ENCODE results near the gene C1QTNF5. TPM values are rescaled to one million over a fixed set of nuclear protein-coding genes. Genes with fewer than 3 reads are reported as not detected.
A peak's percentile ranks its signal among the peaks of the same experiment; 100 is the strongest.

C1QTNF5 gene
- total RNA-seq, 1 experiment from 2014 or later = 0.33 TPM

DNA sequence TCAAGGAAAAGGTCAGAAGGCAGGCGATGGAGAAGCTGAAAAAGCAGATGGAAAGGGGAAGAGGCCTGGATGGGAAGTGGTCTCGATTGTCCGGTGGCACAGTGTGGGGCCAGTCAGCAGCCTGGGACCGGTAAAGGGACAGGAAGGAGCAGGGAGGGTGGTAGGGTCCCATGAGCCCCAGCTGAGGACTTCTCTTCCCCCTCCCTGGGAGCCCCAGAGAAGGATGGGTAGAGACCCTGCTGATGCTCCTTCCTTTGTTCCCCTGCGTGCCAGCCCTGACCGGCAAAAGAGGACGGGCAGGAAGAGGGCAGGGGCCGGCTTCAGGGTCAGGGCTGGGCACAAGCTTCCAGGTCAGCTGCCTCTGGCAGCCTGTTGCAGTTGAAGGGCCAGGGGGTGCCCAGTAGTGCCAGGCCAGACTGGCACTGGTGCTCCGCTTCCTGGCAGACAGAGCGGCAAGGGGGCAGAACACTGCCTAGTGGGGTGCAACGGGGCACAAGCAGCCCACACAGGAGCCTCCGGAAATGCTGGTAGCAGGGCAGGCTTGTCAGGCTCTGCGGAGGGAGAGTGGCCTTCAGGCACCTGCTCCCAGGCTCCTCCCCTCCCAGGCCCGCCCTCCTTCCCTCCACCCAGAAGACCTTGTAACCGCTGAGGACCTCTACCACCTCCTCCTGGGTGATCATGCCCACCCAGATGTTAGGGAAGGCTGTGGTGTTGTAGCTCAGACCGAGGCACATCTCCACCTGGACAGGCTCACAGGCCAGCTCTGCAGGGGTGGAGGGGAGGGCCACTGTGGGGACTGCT, 739 bp upstream of the C1QTNF5 start:
- Histone ChIP-seq H3K4me2 (ENCODE audit: insufficient read depth, insufficient read length, low read length) (peak overlapping the region; percentile 56), H4K91ac (ENCODE audit: insufficient read length, low read depth, low read length) (no peak overlapping the region), H3K23ac (ENCODE audit: insufficient read length, low read depth, low read length) (no peak overlapping the region), H3K23me2 (ENCODE audit: insufficient read length, low read depth, low read length, poor library complexity, severe bottlenecking) (peaks cover 19% of the 10 kb centered on the region), H3K18ac (ENCODE audit: insufficient read length, low read depth, low read length) (no peak overlapping the region), H3K79me2 (ENCODE audit: insufficient read depth, low read length) (no peaks in the 10 kb centered on the region), H3K79me1 (ENCODE audit: insufficient read depth, low read depth, low read length, poor library complexity, severe bottlenecking) (no peaks in the 10 kb centered on the region), H2AFZ (ENCODE audit: low read length) (no peak overlapping the region), H3K14ac (ENCODE audit: insufficient read depth, low read length) (no peak overlapping the region), H2AK5ac (ENCODE audit: insufficient read length, low read length) (no peak overlapping the region), H3K27ac (ENCODE audit: insufficient read length, low read depth, low read length) (no peak overlapping the region), H2BK15ac (ENCODE audit: low read depth, low read length) (no peak overlapping the region), H3T11ph (ENCODE audit: low read length) (no peak overlapping the region), H3K9me3 (ENCODE audit: control insufficient read depth, low read depth, low read length) (no peaks in the 10 kb centered on the region), H4K5ac (ENCODE audit: insufficient read length, low read depth, low read length) (no peak overlapping the region), H2BK12ac (ENCODE audit: insufficient read length, low read depth, low read length) (no peak overlapping the region), H3K27me3 (ENCODE audit: insufficient read depth, low read length) (peaks cover 16% of the 10 kb centered on the region), H3K4me1 (ENCODE audit: insufficient read depth, low read length) (no peaks in the 10 kb centered on the region; the same call in 1 of the 2 replicates), H2BK5ac (ENCODE audit: insufficient read length, low read length) (no peak overlapping the region), H3K9ac (ENCODE audit: extremely low read depth, insufficient read length, low read length) (no peak overlapping the region), H2BK120ac (ENCODE audit: low read depth, low read length, poor library complexity, severe bottlenecking) (no peak overlapping the region), H3K4ac (ENCODE audit: low read depth, low read length) (no peak overlapping the region), H4K20me1 (ENCODE audit: control insufficient read depth, insufficient read depth, insufficient read length) (no peaks in the 10 kb centered on the region), H4K8ac (replicated peaks; ENCODE audit: insufficient read length, low read depth, low read length) (no peak overlapping the region), H3K56ac (ENCODE audit: insufficient read length, low read depth, low read length) (no peak overlapping the region), H2BK20ac (ENCODE audit: low read depth, low read length, poor library complexity, severe bottlenecking) (no peak overlapping the region)
- H3K4me1 Mint-ChIP-seq = peaks cover 33 to 47% of the 10 kb centered on the region in 2 experiments
- peaks cover 71% of the 10 kb centered on the region for H3K27me3 Mint-ChIP-seq (ENCODE audit: low read depth)
- no peaks in the 10 kb centered on the region; a peak in 1 of 5 replicates for H3K9me3 Mint-ChIP-seq
- WGBS (ENCODE audit: extremely low coverage, insufficient read length, low lambda C conversion rate) = no CpG with 5 or more reads among the region's 16 CpGs
- peak; percentile 72 for DNase-seq
- peaks cover 3 to 10% (median 8%) of the 10 kb centered on the region in 3 experiments; a peak in 6 of 7 replicates for H3K36me3 Mint-ChIP-seq (ENCODE audit: insufficient read depth in 1 of 3, low read depth in 3 of 3)
- peak overlapping the region; percentile 52 to 71 for H3K4me3 Mint-ChIP-seq
- TF ChIP-seq, protein P1, sequence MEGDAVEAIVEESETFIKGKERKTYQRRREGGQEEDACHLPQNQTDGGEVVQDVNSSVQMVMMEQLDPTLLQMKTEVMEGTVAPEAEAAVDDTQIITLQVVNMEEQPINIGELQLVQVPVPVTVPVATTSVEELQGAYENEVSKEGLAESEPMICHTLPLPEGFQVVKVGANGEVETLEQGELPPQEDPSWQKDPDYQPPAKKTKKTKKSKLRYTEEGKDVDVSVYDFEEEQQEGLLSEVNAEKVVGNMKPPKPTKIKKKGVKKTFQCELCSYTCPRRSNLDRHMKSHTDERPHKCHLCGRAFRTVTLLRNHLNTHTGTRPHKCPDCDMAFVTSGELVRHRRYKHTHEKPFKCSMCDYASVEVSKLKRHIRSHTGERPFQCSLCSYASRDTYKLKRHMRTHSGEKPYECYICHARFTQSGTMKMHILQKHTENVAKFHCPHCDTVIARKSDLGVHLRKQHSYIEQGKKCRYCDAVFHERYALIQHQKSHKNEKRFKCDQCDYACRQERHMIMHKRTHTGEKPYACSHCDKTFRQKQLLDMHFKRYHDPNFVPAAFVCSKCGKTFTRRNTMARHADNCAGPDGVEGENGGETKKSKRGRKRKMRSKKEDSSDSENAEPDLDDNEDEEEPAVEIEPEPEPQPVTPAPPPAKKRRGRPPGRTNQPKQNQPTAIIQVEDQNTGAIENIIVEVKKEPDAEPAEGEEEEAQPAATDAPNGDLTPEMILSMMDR (conservative IDR thresholded peaks at IDR 0.05) = no peak
- H3K27ac Mint-ChIP-seq = no peak overlapping the region

All from H9 (cell line).